Measurements from ENCODE around the gene NEO1.
"Not testable (repeated sequence)": the region's sequence is repeated elsewhere in the genome, so short reads cannot be mapped to it uniquely, and the experiment has no call there.

Gene NEO1

GRCh38 chr15:73156431-73157191 lies 104.3 kb downstream of the NEO1 start:
- TF ChIP-seq CTCF (conservative IDR thresholded peaks at IDR 0.05; ENCODE audit: low read depth, low read length): no peak
- no peaks in the 10 kb centered on the region for H3K79me2 ChIP-seq (ENCODE audit: insufficient read depth, low read depth)
- H3K4me3 ChIP-seq (IDR thresholded peaks at IDR 0.05; ENCODE audit: insufficient read depth, low read depth, low read length): no peak overlapping the region
- H3K4me1 ChIP-seq (ENCODE audit: low read depth, poor library complexity, severe bottlenecking): no peaks in the 10 kb centered on the region
- H3K4me2 ChIP-seq: no peak overlapping the region
- no peaks in the 10 kb centered on the region for H3K27me3 ChIP-seq (ENCODE audit: insufficient read depth, low read depth)
- H2AFZ ChIP-seq (ENCODE audit: low read depth): no peak overlapping the region
- no peaks in the 10 kb centered on the region for H3K36me3 ChIP-seq (ENCODE audit: insufficient read depth)
- H3K27ac ChIP-seq: no peak overlapping the region
- H3K9ac ChIP-seq: no peak overlapping the region
- H4K20me1 ChIP-seq (ENCODE audit: insufficient read depth): no peaks in the 10 kb centered on the region

- Histone ChIP-seq H4K20me1 (ENCODE audit: insufficient read depth) (no peaks in the 10 kb centered on the region), H3K4me3 (IDR thresholded peaks at IDR 0.05; ENCODE audit: insufficient read depth, low read depth, low read length) (no peak overlapping the region), H3K27me3 (ENCODE audit: insufficient read depth, low read depth) (no peaks in the 10 kb centered on the region), H3K4me2 (no peak overlapping the region), H3K27ac (no peak overlapping the region), H2AFZ (ENCODE audit: low read depth) (no peak overlapping the region), H3K36me3 (ENCODE audit: insufficient read depth) (no peaks in the 10 kb centered on the region), H3K79me2 (ENCODE audit: insufficient read depth, low read depth) (no peaks in the 10 kb centered on the region), H3K4me1 (ENCODE audit: low read depth, poor library complexity, severe bottlenecking) (no peaks in the 10 kb centered on the region), H3K9ac (no peak overlapping the region)
- TF ChIP-seq CTCF (conservative IDR thresholded peaks at IDR 0.05; ENCODE audit: low read depth, low read length): no peak
Observed at GRCh38 chr15:73161546-73161945, 109.3 kb downstream of the NEO1 start.

GRCh38 chr15:73165435-73165834 lies 113.2 kb downstream of the NEO1 start:
- no peak overlapping the region for H2AFZ ChIP-seq (ENCODE audit: low read depth)
- H3K79me2 ChIP-seq (ENCODE audit: insufficient read depth, low read depth): no peaks in the 10 kb centered on the region
- no peaks in the 10 kb centered on the region for H4K20me1 ChIP-seq (ENCODE audit: insufficient read depth)
- no peak for TF ChIP-seq CTCF (conservative IDR thresholded peaks at IDR 0.05; ENCODE audit: low read depth, low read length)
- H3K9ac ChIP-seq: no peak overlapping the region
- no peaks in the 10 kb centered on the region for H3K36me3 ChIP-seq (ENCODE audit: insufficient read depth)
- no peak overlapping the region for H3K27ac ChIP-seq
- H3K27me3 ChIP-seq (ENCODE audit: insufficient read depth, low read depth): no peaks in the 10 kb centered on the region
- no peak overlapping the region for H3K4me3 ChIP-seq (IDR thresholded peaks at IDR 0.05; ENCODE audit: insufficient read depth, low read depth, low read length)
- H3K4me2 ChIP-seq: no peak overlapping the region
- H3K4me1 ChIP-seq (ENCODE audit: low read depth, poor library complexity, severe bottlenecking): no peaks in the 10 kb centered on the region

- Histone ChIP-seq H3K79me2 (ENCODE audit: insufficient read depth, low read depth) (no peaks in the 10 kb centered on the region), H4K20me1 (ENCODE audit: insufficient read depth) (no peaks in the 10 kb centered on the region), H3K4me1 (ENCODE audit: low read depth, poor library complexity, severe bottlenecking) (no peaks in the 10 kb centered on the region), H3K9ac (no peak overlapping the region), H3K36me3 (ENCODE audit: insufficient read depth) (no peaks in the 10 kb centered on the region), H2AFZ (ENCODE audit: low read depth) (no peak overlapping the region), H3K4me2 (no peak overlapping the region), H3K4me3 (IDR thresholded peaks at IDR 0.05; ENCODE audit: insufficient read depth, low read depth, low read length) (no peak overlapping the region), H3K27me3 (ENCODE audit: insufficient read depth, low read depth) (no peaks in the 10 kb centered on the region), H3K27ac (no peak overlapping the region)
- no peak for TF ChIP-seq CTCF (conservative IDR thresholded peaks at IDR 0.05; ENCODE audit: low read depth, low read length)
Observed at GRCh38 chr15:73165844-73166243, 113.6 kb downstream of the NEO1 start.

- H3K27ac ChIP-seq; H2AFZ ChIP-seq (ENCODE audit: low read depth); H3K9ac ChIP-seq; H3K79me2 ChIP-seq (ENCODE audit: insufficient read depth, low read depth); H3K4me3 ChIP-seq (IDR thresholded peaks at IDR 0.05; ENCODE audit: insufficient read depth, low read depth, low read length); H3K27me3 ChIP-seq (ENCODE audit: insufficient read depth, low read depth); H4K20me1 ChIP-seq (ENCODE audit: insufficient read depth); H3K4me2 ChIP-seq; H3K4me1 ChIP-seq (ENCODE audit: low read depth, poor library complexity, severe bottlenecking); H3K36me3 ChIP-seq (ENCODE audit: insufficient read depth): not testable (repeated sequence)
Observed at GRCh38 chr15:73166711-73167110, 114.4 kb downstream of the NEO1 start.
